Endothelial cell of umbilical vein (primary cell): Measurements from ENCODE around the gene RAP1GAP2.

Experiments used
- FOS ChIP-seq: IDR thresholded peaks from 2 replicates; pipeline ENCODE4 v1.6.1; 2011; ENCODE audit warnings: mild to moderate bottlenecking, low read length, moderate library complexity, borderline replicate concordance; ENCODE audit not compliant: insufficient read depth
- MYC ChIP-seq: IDR thresholded peaks from one replicate; pipeline ENCODE4 v1.6.1; 2011; ENCODE audit warnings: mild to moderate bottlenecking, low read depth, low read length
- POLR2AphosphoS5 ChIP-seq: IDR thresholded peaks from 2 replicates; pipeline ENCODE4 v1.6.1; 2012; ENCODE audit warnings: low read depth, mild to moderate bottlenecking, control low read depth, low read length, moderate library complexity; ENCODE audit not compliant: insufficient read depth
- TF ChIP-seq, protein P1 (sequence below), 2 donors: IDR thresholded peaks; 1 replicate in 1 of 2; 2 replicates in 1 of 2; pipeline ENCODE4 v1.5.1; 2011; ENCODE audit warnings: low read length in 2 of 2, mild to moderate bottlenecking in 2 of 2, moderate library complexity in 2 of 2, control low read depth in 1 of 2, inconsistent platforms in 1 of 2, low read depth in 1 of 2; ENCODE audit not compliant: insufficient read depth in 1 of 2; ENCODE audit errors: extremely low read depth in 1 of 2

DNA sequence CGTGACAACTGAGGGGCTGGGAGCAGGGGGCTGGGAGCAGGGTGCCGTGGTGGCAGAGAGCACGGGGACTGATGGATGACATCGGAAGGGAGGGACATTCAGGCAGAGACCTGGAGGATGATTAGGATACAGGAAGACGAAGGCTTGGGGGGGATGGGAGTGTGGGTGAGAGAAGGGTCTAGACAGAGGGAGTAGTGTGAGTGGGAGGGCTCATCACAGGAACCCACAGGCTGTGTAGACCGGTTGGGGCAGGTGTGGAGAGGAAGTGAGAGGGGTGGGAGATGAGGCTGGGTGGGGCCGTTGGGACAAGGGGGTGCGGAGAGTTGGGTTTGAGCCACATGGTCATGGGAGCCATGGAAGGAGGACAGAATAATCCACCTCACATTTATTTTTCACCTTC is 83.8 kb downstream of the RAP1GAP2 start:
- TF ChIP-seq, protein P1, sequence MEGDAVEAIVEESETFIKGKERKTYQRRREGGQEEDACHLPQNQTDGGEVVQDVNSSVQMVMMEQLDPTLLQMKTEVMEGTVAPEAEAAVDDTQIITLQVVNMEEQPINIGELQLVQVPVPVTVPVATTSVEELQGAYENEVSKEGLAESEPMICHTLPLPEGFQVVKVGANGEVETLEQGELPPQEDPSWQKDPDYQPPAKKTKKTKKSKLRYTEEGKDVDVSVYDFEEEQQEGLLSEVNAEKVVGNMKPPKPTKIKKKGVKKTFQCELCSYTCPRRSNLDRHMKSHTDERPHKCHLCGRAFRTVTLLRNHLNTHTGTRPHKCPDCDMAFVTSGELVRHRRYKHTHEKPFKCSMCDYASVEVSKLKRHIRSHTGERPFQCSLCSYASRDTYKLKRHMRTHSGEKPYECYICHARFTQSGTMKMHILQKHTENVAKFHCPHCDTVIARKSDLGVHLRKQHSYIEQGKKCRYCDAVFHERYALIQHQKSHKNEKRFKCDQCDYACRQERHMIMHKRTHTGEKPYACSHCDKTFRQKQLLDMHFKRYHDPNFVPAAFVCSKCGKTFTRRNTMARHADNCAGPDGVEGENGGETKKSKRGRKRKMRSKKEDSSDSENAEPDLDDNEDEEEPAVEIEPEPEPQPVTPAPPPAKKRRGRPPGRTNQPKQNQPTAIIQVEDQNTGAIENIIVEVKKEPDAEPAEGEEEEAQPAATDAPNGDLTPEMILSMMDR (IDR thresholded peaks at IDR 0.05; ENCODE audit: extremely low read depth in 1 of 2, insufficient read depth in 1 of 2, low read depth in 1 of 2, low read length in 2 of 2) = no peak
- TF ChIP-seq POLR2AphosphoS5 (no peak), FOS (no peak), MYC (no peak)
